C4-2B (cell line): Measurements from ENCODE around the gene TPBGL.
"Not testable (repeated sequence)": the region's sequence is repeated elsewhere in the genome, so short reads cannot be mapped to it uniquely, and the experiment has no call there.

ENCODE experiments used
- H3K27ac ChIP-seq: fragments of 450-650 bp; 2 replicates; pipeline ENCODE4 v1.5.1; 2017
- ZFX ChIP-seq: fragments of 450-650 bp; IDR thresholded peaks from 2 replicates; pipeline ENCODE4 v1.6.1; 2017
- TF ChIP-seq, protein P1 (sequence below): fragments of 450-650 bp; conservative IDR thresholded peaks from 2 replicates; pipeline ENCODE4 v1.5.1; 2017; ENCODE audit warnings: mild to moderate bottlenecking

Gene TPBGL

GRCh38 chr11:75269896-75270295 is 29.3 kb downstream of the TPBGL start:
- no peak for TF ChIP-seq ZFX
- TF ChIP-seq, protein P1, sequence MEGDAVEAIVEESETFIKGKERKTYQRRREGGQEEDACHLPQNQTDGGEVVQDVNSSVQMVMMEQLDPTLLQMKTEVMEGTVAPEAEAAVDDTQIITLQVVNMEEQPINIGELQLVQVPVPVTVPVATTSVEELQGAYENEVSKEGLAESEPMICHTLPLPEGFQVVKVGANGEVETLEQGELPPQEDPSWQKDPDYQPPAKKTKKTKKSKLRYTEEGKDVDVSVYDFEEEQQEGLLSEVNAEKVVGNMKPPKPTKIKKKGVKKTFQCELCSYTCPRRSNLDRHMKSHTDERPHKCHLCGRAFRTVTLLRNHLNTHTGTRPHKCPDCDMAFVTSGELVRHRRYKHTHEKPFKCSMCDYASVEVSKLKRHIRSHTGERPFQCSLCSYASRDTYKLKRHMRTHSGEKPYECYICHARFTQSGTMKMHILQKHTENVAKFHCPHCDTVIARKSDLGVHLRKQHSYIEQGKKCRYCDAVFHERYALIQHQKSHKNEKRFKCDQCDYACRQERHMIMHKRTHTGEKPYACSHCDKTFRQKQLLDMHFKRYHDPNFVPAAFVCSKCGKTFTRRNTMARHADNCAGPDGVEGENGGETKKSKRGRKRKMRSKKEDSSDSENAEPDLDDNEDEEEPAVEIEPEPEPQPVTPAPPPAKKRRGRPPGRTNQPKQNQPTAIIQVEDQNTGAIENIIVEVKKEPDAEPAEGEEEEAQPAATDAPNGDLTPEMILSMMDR = no peak
- H3K27ac ChIP-seq = no peak overlapping the region

- H3K27ac ChIP-seq = no peak overlapping the region
- TF ChIP-seq ZFX = no peak
- TF ChIP-seq, protein P1 = no peak; the same call in 1 of the 2 replicates
Measured at GRCh38 chr11:75270896-75271418, 30.4 kb downstream of the TPBGL start.

DNA sequence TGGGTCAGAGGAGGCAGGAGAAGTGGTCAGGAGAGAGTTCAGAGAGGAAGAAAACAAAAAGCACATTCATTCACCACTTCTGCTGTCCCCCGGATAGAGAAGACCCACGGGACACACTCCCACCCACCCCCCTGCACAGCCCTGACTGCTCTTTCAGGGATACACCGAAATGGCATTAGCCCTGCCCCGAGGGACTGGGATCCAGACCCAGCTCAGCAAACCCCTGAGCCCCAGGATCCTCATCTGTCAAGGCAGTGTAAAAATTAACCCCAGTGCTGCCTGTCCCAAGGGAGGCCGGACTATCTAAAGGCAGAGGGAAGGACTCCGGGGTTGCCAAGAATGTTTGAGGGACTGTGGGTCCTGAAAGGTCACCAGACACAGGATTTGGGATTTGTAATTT is 31.2 kb downstream of the TPBGL start:
- TF ChIP-seq ZFX = no peak
- TF ChIP-seq, protein P1 = no peak
- no peak overlapping the region for H3K27ac ChIP-seq

- TF ChIP-seq, protein P1 = no peak
- no peak for TF ChIP-seq ZFX
- no peak overlapping the region for H3K27ac ChIP-seq
Measured at GRCh38 chr11:75272391-75272790, 31.8 kb downstream of the TPBGL start.

DNA sequence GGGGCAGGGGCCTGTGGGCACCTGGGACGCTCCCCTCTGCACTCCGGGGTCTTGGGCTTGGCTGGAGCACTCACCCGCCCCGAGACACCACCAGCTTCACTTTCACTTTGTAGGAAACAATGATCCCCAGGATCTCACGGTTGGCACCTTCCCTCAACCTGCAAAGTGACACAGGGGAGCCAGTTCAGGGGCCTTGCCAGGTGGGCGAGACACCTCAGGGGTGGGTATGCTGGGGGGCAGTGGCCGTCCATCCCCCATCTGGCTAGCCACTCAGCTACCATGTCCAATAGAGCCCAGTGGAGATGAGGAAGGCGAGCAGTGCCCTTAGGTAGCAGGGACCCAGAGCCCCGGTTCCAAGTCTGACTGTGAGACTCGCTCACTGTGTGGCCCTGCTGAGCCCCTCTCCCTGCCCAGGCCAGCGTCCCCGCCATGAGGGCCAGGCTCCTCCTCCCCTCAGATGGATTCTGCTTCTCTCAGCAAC is 32.3 kb downstream of the TPBGL start:
- H3K27ac ChIP-seq = no peak overlapping the region
- TF ChIP-seq, protein P1 = no peak
- no peak for TF ChIP-seq ZFX

DNA sequence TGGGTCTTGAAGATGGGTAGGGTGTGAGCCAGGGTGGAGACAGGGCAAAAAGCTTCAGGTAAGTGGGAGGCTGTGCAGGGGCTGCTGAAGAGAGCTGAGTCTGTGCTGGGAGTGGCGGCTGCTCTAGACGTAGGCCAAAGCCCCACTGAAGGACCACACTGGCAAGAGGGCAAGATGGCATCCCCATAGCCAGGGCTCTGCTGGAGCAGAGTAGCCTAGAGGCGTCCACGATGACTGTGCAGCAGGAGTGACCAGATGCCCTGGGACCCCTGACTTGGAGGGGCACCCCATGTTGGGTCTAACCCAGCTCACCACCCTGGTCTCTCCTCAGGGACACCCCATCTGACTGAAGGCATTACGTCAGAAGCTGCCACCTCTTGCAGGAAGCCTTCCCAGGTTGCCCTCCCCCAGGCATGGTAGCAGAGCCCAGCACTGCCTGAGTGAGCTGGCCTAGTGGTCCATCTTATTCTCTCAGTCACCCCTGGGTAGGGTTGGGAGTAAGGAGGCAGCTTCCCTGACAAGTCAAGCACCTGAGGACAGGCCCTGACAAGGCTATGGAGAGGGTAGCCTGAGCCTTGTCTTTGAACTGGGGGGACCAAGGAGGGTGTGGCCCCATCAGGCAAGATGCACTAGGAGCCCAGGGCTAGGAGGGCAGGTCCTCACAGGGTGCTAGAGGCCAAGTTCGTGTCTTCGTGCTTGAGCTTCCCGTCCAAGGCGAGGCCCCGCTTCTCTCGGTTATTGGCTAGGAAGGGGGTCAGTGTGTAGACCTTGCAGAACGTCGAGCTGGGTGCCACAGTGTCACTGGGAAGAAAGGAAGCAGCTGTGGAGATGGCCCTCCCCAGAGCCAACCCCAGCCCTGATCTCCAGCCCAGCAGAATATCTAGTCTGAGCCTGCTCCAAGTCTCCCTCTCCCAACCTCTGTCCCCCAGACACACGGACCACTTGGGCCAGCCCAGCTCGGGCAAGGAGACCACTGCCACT is 33.1 kb downstream of the TPBGL start:
- no peak overlapping the region for H3K27ac ChIP-seq
- TF ChIP-seq, protein P1 = no peak
- TF ChIP-seq ZFX = no peak

- H3K27ac ChIP-seq = not testable (repeated sequence)
Measured at GRCh38 chr11:75274716-75275115, 34.1 kb downstream of the TPBGL start.
